IMR-90 (cell line): ENCODE measurements around the gene ENOX1. TPM values are rescaled to one million over a fixed set of nuclear protein-coding genes. Genes with fewer than 3 reads are reported as not detected.

Experiments used
- ATAC-seq: fragments of 200-7000 bp; cut with Tn5 transposase; 2 replicates; pipeline ENCODE4 v1.9.1; 2020; ENCODE audit warnings: low read depth, mild to moderate bottlenecking, moderate library complexity
- BruUV-seq: library from RNA; stranded (reverse); fragments of 400-500 nt; replicated peaks from 2 replicates; lab custom pipeline; 2021; lab: Mats Ljungman, UMichigan
- CTCF ChIA-PET: fragments of 300-600 bp; formaldehyde crosslinking; extraction: SDS; loops from one replicate; lab custom pipeline; 2021; ENCODE audit warnings: antibody characterized with exemption; lab: Yijun Ruan, JAX
- POLR2A ChIA-PET: fragments of 300-600 bp; sonication (Branson Sonifier 250); formaldehyde crosslinking; loops from one replicate; lab custom pipeline; 2022; ENCODE audit warnings: antibody characterized with exemption; ENCODE audit not compliant: unreplicated experiment; lab: Charles Lee
- DNase-seq: peaks from one replicate; pipeline ENCODE4 v3.0.0; 2013
- H2AFZ ChIP-seq: replicated peaks from 2 replicates; pipeline ENCODE3; 2013; ENCODE audit warnings: low read length, mild to moderate bottlenecking; ENCODE audit not compliant: poor library complexity
- H2AK5ac ChIP-seq: 2 replicates; pipeline ENCODE4 v1.6.1; 2013; ENCODE audit warnings: low read depth, low read length, inconsistent platforms
- H2AK9ac ChIP-seq: replicated peaks from 2 replicates; pipeline ENCODE3; 2013; ENCODE audit warnings: mild to moderate bottlenecking, low read depth, low read length, moderate library complexity; ENCODE audit not compliant: poor library complexity
- H2BK120ac ChIP-seq: 2 replicates; pipeline ENCODE4 v1.6.1; 2013; ENCODE audit warnings: low read depth, low read length, inconsistent platforms
- H2BK15ac ChIP-seq: 3 replicates; pipeline ENCODE4 v1.6.1; 2013; ENCODE audit warnings: low read depth, low read length, inconsistent platforms
- H2BK20ac ChIP-seq: 2 replicates; pipeline ENCODE4 v1.6.1; 2013; ENCODE audit warnings: low read depth, mild to moderate bottlenecking, inconsistent platforms, low read length, moderate library complexity
- H2BK5ac ChIP-seq: 2 replicates; pipeline ENCODE4 v1.6.1; 2013; ENCODE audit warnings: mild to moderate bottlenecking, low read depth, low read length, inconsistent platforms; ENCODE audit not compliant: poor library complexity, severe bottlenecking
- H3K14ac ChIP-seq: replicated peaks from 2 replicates; pipeline ENCODE4 v1.6.1; 2013; ENCODE audit warnings: low read depth, low read length, inconsistent platforms
- H3K18ac ChIP-seq: 2 replicates; pipeline ENCODE4 v1.6.1; 2013; ENCODE audit warnings: low read depth, low read length, control low read depth
- H3K23ac ChIP-seq: 2 replicates; pipeline ENCODE4 v1.6.1; 2013; ENCODE audit warnings: low read depth, low read length, inconsistent platforms
- H3K27ac ChIP-seq: 2 replicates; pipeline ENCODE4 v1.5.1; 2013; ENCODE audit warnings: mild to moderate bottlenecking, control low read depth, low read length; ENCODE audit not compliant: insufficient read depth
- H3K27me3 ChIP-seq: 2 replicates; pipeline ENCODE4 v1.6.1; 2013; ENCODE audit warnings: low read length; ENCODE audit not compliant: control insufficient read depth, insufficient read depth
- H3K36me3 ChIP-seq: 2 replicates; pipeline ENCODE4 v1.6.1; 2013; ENCODE audit warnings: low read length, mixed read lengths; ENCODE audit not compliant: control insufficient read depth, insufficient read depth
- H3K4ac ChIP-seq: 2 replicates; pipeline ENCODE4 v1.6.1; 2013; ENCODE audit warnings: low read depth, low read length, inconsistent platforms
- H3K4me1 ChIP-seq: 2 replicates; pipeline ENCODE4 v1.6.1; 2013; ENCODE audit warnings: low read length, mixed read lengths; ENCODE audit not compliant: control insufficient read depth, insufficient read depth
- H3K4me2 ChIP-seq: 2 replicates; pipeline ENCODE4 v1.6.1; 2013; ENCODE audit warnings: low read depth, mild to moderate bottlenecking, control low read depth, low read length, moderate library complexity
- H3K4me3 ChIP-seq: 2 replicates; pipeline ENCODE4 v1.5.1; 2013; ENCODE audit warnings: low read depth, mild to moderate bottlenecking, control low read depth, low read length, moderate library complexity; ENCODE audit not compliant: insufficient read depth
- H3K56ac ChIP-seq: 2 replicates; pipeline ENCODE4 v1.6.1; 2013; ENCODE audit warnings: low read length, inconsistent platforms; ENCODE audit not compliant: insufficient read depth; ENCODE audit errors: extremely low read depth
- H3K79me1 ChIP-seq, 2 experiments: 2 replicates each; pipeline ENCODE4 v1.6.1; 2013; ENCODE audit warnings: low read length in 2 of 2, inconsistent platforms in 1 of 2, low read depth in 1 of 2
- H3K9ac ChIP-seq: 2 replicates; pipeline ENCODE4 v1.6.1; 2013; ENCODE audit warnings: low read depth, low read length, control low read depth
- H3K9me1 ChIP-seq: 2 replicates; pipeline ENCODE4 v1.6.1; 2013; ENCODE audit warnings: low read length, inconsistent platforms; ENCODE audit not compliant: insufficient read depth
- H3K9me3 ChIP-seq: 2 replicates; pipeline ENCODE4 v1.6.1; 2013; ENCODE audit warnings: low read length; ENCODE audit not compliant: control insufficient read depth, insufficient read depth
- H4K20me1 ChIP-seq: 2 replicates; pipeline ENCODE4 v1.6.1; 2013; ENCODE audit warnings: low read length, inconsistent platforms; ENCODE audit not compliant: insufficient read depth
- H4K5ac ChIP-seq: 2 replicates; pipeline ENCODE4 v1.6.1; 2013; ENCODE audit warnings: mild to moderate bottlenecking, low read depth, low read length, control low read depth
- H4K8ac ChIP-seq, 2 experiments: 2 replicates each; pipeline ENCODE4 v1.6.1; 2013; ENCODE audit warnings: low read depth in 2 of 2, low read length in 2 of 2, control low read depth in 1 of 2, inconsistent platforms in 1 of 2
- H4K91ac ChIP-seq: 2 replicates; pipeline ENCODE4 v1.6.1; 2013; ENCODE audit warnings: low read depth, low read length, inconsistent platforms; ENCODE audit not compliant: insufficient read depth
- BHLHE40 ChIP-seq: fragments of 150-350 bp; IDR thresholded peaks from 2 replicates; pipeline ENCODE4 v1.6.1; 2016; ENCODE audit warnings: mild to moderate bottlenecking, low read depth, low read length
- CHD1 ChIP-seq: IDR thresholded peaks from 2 replicates; pipeline ENCODE4 v1.6.1; 2012; ENCODE audit warnings: low read depth, low read length, improper control_type of control experiment
- MAZ ChIP-seq: IDR thresholded peaks from 2 replicates; pipeline ENCODE4 v1.6.1; 2012; ENCODE audit warnings: low read depth, mild to moderate bottlenecking, low read length, improper control_type of control experiment, moderate library complexity, borderline replicate concordance
- RAD21 ChIP-seq: IDR thresholded peaks from 2 replicates; pipeline ENCODE4 v1.6.1; 2012; ENCODE audit warnings: low read length, improper control_type of control experiment
- RCOR1 ChIP-seq: IDR thresholded peaks from 2 replicates; pipeline ENCODE4 v1.6.1; 2012; ENCODE audit warnings: mild to moderate bottlenecking, low read length, improper control_type of control experiment; ENCODE audit not compliant: insufficient replicate concordance
- WGBS, 2 experiments: methylation state at CpG; one replicate each; pipeline versions ENCODE4 v1.1.5 to v1.1.7; 2013; ENCODE audit warnings: missing lambda C conversion rate in 2 of 2; ENCODE audit not compliant: insufficient read length in 1 of 2; ENCODE audit errors: extremely low coverage in 2 of 2; 5-methylcytosine and 5-hydroxymethylcytosine counted together
- dilution Hi-C: fragments of 300-500 bp; cut with HindIII; formaldehyde crosslinking; loops from one replicate; pipeline ENCODE4 v1.14.3; 2018; ENCODE audit warnings: low sequenced_read_pairs; ENCODE audit not compliant: unreplicated experiment
- in situ Hi-C: fragments of 300-500 bp; cut with MboI; formaldehyde crosslinking; loops from 3 replicates; pipeline ENCODE4 v1.14.3; 2019; ENCODE audit warnings: low sequenced_read_pairs, inconsistent platforms, mixed read lengths
- intact Hi-C: fragments of 100-400 bp; cut with micrococcal nuclease; formaldehyde crosslinking; loops from 2 replicates; pipeline ENCODE4 v1.10.0; 2022
- polyA plus RNA-seq, 3 experiments: library from polyadenylated mRNA; depleted of rRNA; stranded (reverse); fragments of >200 nt; gene quantifications; 2 replicates each; pipeline ENCODE4 v1.2.3, GENCODE V29; 2012; ENCODE audit warnings: low replicate concordance in 1 of 3
- total RNA-seq: library from RNA; depleted of rRNA; stranded (reverse); fragments of >200 nt; gene quantifications from 2 replicates; pipeline ENCODE4 v1.2.3, GENCODE V29; 2012

ENOX1 gene
- total and polyA plus RNA-seq, 2 of the 4 experiments (the other 2 are of a cell fraction): 0.99 to 1.3 TPM

DNA sequence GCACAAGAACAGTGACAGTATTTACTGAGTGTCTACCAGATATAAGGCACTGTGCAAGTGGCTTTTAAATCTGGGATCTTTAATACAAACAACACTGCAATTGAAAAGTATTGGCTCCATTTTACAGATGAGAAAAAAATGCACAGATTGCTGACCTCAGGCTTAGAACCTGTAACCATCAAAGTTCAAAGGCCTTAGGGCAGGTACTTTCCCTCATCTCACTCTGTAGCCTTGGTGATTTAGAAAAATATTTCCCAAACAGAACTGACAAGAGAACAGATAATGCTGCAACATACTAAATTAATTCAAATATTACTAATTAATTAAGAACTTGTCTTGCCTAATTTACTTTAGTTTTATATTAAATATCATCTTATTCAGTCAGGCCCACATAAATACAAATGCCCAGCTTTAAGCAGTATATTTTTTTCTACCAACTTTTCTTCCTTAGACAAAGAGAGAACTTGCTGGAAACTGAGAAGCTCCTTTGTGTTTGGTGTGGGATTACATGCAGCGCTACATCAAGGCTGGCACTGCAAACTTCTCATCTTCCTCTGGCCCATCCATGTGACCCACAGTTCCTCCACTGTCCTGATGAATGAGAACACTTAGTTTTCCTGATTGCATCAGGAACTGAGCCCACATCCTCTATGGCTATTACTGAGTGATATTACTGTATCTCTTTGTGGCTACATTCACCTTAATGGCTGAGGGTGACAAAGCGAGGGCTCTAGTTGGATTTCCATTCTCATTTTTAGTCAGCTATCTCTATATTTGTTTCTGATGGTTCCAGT, 302.1 kb downstream of the ENOX1 start:
- no peak overlapping the region for H3K27ac ChIP-seq
- no peak overlapping the region for H2BK5ac ChIP-seq
- no peak for TF ChIP-seq MAZ
- no peak for TF ChIP-seq RCOR1
- no peak for TF ChIP-seq CHD1
- TF ChIP-seq BHLHE40: no peak
- no peak for TF ChIP-seq RAD21
- H4K20me1 ChIP-seq: no peaks in the 10 kb centered on the region
- ChIA-PET POLR2A (no interaction called here), CTCF (interaction anchor here (0.6 kb wide), 1 partner anchor 15 kb away, joined by 3 read pairs; no protein-coding TSS in a partner anchor)
- H2AK9ac ChIP-seq: no peak overlapping the region
- no peak overlapping the region for H3K4me3 ChIP-seq
- no peak overlapping the region for H3K14ac ChIP-seq
- H3K36me3 ChIP-seq: no peaks in the 10 kb centered on the region
- no peak overlapping the region for H2AK5ac ChIP-seq
- H3K9me3 ChIP-seq: no peaks in the 10 kb centered on the region
- H4K91ac ChIP-seq: no peak overlapping the region
- no peaks in the 10 kb centered on the region for H3K9me1 ChIP-seq
- H3K27me3 ChIP-seq: no peaks in the 10 kb centered on the region
- no peak overlapping the region for H2BK120ac ChIP-seq
- BruUV-seq: no TSS peak
- H2AFZ ChIP-seq: no peak overlapping the region
- H3K4me2 ChIP-seq: no peak overlapping the region
- no peaks in the 10 kb centered on the region for H3K79me1 ChIP-seq
- dilution Hi-C loops: no loop called here
- ATAC-seq (no peak), DNase-seq (no peak)
- H2BK15ac ChIP-seq: no peak overlapping the region
- no peak overlapping the region for H3K9ac ChIP-seq
- in situ Hi-C loops: no loop called here
- H3K56ac ChIP-seq: no peak overlapping the region
- H3K18ac ChIP-seq: no peak overlapping the region
- H3K4me1 ChIP-seq: no peaks in the 10 kb centered on the region
- no peak overlapping the region for H2BK20ac ChIP-seq
- no CpG with 5 or more reads among the region's 2 CpGs for WGBS, 2 experiments
- no peak overlapping the region for H3K23ac ChIP-seq
- no peak overlapping the region for H3K4ac ChIP-seq
- intact Hi-C loops: no loop called here
- no peak overlapping the region for H4K5ac ChIP-seq
- H4K8ac ChIP-seq: no peak overlapping the region
